Left lung (tissue), 10 donors: ENCODE data around the gene ANKRD12. TPM values are rescaled to one million over a fixed set of nuclear protein-coding genes. Genes with fewer than 3 reads are reported as not detected.
A peak's percentile ranks its signal among the peaks of the same experiment; 100 is the strongest.

Experiments
- ATAC-seq: fragments of 200-7000 bp; cut with Tn5 transposase; one replicate; pipeline ENCODE4 v1.9.1; 2020; ENCODE audit warnings: moderate library complexity
- DNase-seq, 4 donors: peaks; one replicate each; pipeline ENCODE4 v3.0.0-alpha.2; 2013 to 2020
- H3K27ac ChIP-seq, 2 donors: fragments of 200-600 bp; sonication (generic) in 1 of 2; one replicate each; pipeline versions ENCODE4 v1.5.0 to v1.8.0; 2020 to 2021
- H3K27me3 ChIP-seq, 2 donors: fragments of 200-600 bp; sonication (generic) in 1 of 2; one replicate each; pipeline versions ENCODE4 v1.5.0 to v1.8.0; 2020 to 2021
- H3K36me3 ChIP-seq, 2 donors: fragments of 200-600 bp; sonication (generic) in 1 of 2; one replicate each; pipeline versions ENCODE4 v1.5.0 to v1.8.0; 2020 to 2021
- H3K4me1 ChIP-seq, 2 donors: fragments of 200-600 bp; one replicate each; pipeline ENCODE4 v1.8.0; 2021
- H3K4me3 ChIP-seq, 2 donors: fragments of 200-600 bp; sonication (generic) in 1 of 2; one replicate each; pipeline versions ENCODE4 v1.5.0 to v1.8.0; 2020 to 2021; ENCODE audit warnings: mild to moderate bottlenecking in 1 of 2
- H3K9me3 ChIP-seq, 2 donors: fragments of 200-600 bp; sonication (generic) in 1 of 2; one replicate each; pipeline versions ENCODE4 v1.5.0 to v1.8.0; 2020 to 2021
- intact Hi-C, 2 donors: fragments of 100-400 bp; cut with DNase I; formaldehyde crosslinking; loops; one replicate each; pipeline versions ENCODE4 v1.11.2 to v1.14.2; 2022
- polyA plus RNA-seq, 6 donors: library from polyadenylated mRNA; unstranded; fragments of 120-200 nt; gene quantifications; one replicate each; pipeline ENCODE4 v1.2.1, GENCODE V29; 2013; ENCODE audit not compliant: insufficient read length in 6 of 6
- total RNA-seq, 2 donors: library from RNA; stranded (reverse); fragmentation: NEBNext Ultra II Directional; extraction: Animal tissue kit (Norgen Biotek cat#: 25700); gene quantifications; one replicate each; pipeline ENCODE4 v1.2.1, GENCODE V29; 2021
- TF ChIP-seq, protein P1 (sequence below), 2 donors: fragments of 200-600 bp; sonication (generic) in 1 of 2; IDR thresholded peaks; one replicate each; pipeline versions ENCODE4 v1.5.0 to v1.8.0; 2021; ENCODE audit warnings: antibody characterized with exemption in 2 of 2
- donor health status: DM: no; HTN: yes; CAD: no.
- donor health status: DM: no; HTN: no; CAD: no.

ANKRD12 gene
- total and polyA plus RNA-seq, 8 donors = 20.0 to 64.3 (median 31.4) TPM

DNA sequence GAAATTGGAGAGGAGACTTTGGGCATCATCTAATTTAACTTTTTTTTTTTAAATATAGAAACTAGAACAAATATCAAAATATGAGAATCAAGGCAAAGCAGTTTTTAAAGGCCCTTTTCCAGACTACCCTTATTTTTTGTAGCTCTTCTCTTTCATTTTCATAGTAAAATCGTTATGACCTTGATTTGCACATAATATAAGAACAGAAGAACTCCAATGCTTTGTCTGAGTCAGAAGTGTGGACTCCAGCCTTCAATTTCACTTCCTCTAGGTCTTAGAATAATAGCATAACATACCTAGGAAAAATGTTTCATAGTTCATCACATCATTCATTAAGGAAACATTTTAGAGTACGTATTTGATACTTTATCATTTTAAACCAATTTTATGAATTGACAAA is 74.4 kb downstream of the ANKRD12 start:
- H3K9me3 ChIP-seq = no peaks in the 10 kb centered on the region
- H3K36me3 ChIP-seq = peaks cover 0 to 39% of the 10 kb centered on the region in 2 donors
- TF ChIP-seq, protein P1, sequence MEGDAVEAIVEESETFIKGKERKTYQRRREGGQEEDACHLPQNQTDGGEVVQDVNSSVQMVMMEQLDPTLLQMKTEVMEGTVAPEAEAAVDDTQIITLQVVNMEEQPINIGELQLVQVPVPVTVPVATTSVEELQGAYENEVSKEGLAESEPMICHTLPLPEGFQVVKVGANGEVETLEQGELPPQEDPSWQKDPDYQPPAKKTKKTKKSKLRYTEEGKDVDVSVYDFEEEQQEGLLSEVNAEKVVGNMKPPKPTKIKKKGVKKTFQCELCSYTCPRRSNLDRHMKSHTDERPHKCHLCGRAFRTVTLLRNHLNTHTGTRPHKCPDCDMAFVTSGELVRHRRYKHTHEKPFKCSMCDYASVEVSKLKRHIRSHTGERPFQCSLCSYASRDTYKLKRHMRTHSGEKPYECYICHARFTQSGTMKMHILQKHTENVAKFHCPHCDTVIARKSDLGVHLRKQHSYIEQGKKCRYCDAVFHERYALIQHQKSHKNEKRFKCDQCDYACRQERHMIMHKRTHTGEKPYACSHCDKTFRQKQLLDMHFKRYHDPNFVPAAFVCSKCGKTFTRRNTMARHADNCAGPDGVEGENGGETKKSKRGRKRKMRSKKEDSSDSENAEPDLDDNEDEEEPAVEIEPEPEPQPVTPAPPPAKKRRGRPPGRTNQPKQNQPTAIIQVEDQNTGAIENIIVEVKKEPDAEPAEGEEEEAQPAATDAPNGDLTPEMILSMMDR (IDR thresholded peaks at IDR 0.05) = no peak
- peaks cover 0 to 24% of the 10 kb centered on the region in 2 donors for H3K4me1 ChIP-seq
- H3K4me3 ChIP-seq = no peak overlapping the region
- intact Hi-C loops = no loop called here
- ATAC-seq = no peak
- no peak overlapping the region for H3K27ac ChIP-seq
- DNase-seq = no peak
- H3K27me3 ChIP-seq = no peaks in the 10 kb centered on the region

DNA sequence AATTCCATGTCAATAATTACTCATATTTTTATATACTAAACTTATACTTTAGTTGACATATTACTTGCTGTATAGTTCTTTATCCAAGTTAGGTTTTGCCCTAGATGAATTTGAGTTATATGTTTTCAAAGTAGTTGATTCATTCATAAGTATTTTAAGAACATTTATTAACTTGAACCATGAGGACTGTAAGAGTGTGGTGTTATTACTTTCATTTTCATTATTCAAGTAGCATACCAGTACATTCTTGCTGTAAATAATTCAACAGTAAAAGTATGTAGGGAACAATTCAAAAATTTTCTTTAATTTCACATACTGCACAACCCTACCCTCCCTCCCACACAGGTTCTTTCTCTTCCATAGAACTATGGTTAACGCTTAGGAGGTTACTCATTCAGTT is 75.4 kb downstream of the ANKRD12 start:
- Histone ChIP-seq H3K36me3 (peaks cover 0 to 49% of the 10 kb centered on the region in 2 donors), H3K27ac (no peak overlapping the region), H3K9me3 (no peaks in the 10 kb centered on the region), H3K4me1 (peaks cover 0 to 24% of the 10 kb centered on the region in 2 donors), H3K4me3 (no peak overlapping the region), H3K27me3 (no peaks in the 10 kb centered on the region)
- TF ChIP-seq, protein P1 (IDR thresholded peaks at IDR 0.05) = no peak
- DNase-seq = no peak
- intact Hi-C loops = no loop called here
- ATAC-seq = peak; percentile 52

DNA sequence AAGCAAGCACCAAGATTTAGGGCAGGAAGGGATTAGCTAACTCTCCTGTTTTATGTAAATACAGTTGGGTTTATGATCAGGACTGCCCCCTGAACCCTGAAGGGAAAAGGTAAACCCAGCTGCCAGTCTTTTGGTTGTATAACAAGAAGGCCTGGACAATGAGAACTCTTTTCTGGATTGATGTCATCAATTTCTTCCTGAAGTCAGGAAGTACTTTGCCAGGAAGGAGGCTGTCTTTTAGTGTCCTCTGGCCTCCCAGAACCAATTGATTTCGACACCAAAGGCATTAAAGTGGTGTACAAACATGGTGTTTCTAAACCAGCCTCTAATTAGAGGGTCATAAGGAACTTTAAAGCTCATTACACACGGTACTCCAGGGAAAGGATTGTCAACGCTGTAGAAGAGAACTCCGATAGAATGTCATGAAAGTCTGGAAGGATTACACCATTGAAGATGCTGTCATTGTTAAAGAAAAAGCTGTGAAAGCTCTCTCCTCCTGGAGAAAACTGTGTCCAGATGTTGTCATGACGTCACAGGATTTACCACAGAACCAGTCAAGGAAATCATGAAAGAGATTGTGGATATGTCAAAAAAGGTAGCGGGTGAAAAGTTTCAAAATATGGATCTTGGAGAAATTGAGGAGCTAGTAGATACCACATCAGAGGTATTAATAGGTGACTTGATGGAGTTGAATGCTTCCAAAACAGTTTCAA is 78.8 kb downstream of the ANKRD12 start:
- Histone ChIP-seq H3K27me3 (no peaks in the 10 kb centered on the region), H3K4me1 (peaks cover 0 to 5% of the 10 kb centered on the region in 2 donors), H3K4me3 (no peak overlapping the region), H3K27ac (no peak overlapping the region), H3K36me3 (peaks cover 0 to 67% of the 10 kb centered on the region in 2 donors), H3K9me3 (no peaks in the 10 kb centered on the region)
- TF ChIP-seq, protein P1 (IDR thresholded peaks at IDR 0.05) = no peak
- ATAC-seq = no peak
- no peak for DNase-seq
- intact Hi-C loops = no loop called here

DNA sequence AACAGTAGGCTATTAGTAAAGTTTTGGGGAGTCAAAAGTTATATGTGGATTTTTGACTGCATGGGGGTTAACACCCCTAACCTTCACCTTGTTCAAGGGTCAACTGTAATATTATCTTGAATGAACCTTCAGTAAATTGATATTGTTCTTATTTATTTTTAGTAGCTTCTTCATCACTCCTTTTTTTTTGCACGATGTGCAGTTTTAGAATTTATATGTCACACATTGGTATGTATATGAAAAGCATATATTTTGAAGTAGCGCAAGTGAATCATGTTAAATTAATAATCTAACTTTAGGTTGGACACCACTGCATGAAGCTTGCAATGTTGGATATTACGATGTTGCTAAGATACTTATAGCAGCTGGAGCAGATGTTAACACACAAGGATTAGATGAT is 79.9 kb downstream of the ANKRD12 start:
- H3K9me3 ChIP-seq = no peaks in the 10 kb centered on the region
- peaks cover 0 to 72% of the 10 kb centered on the region in 2 donors for H3K36me3 ChIP-seq
- ATAC-seq = no peak
- no peak overlapping the region for H3K4me3 ChIP-seq
- DNase-seq = no peak
- intact Hi-C loops = no loop called here
- peaks cover 0 to 7% of the 10 kb centered on the region in 2 donors for H3K4me1 ChIP-seq
- no peaks in the 10 kb centered on the region for H3K27me3 ChIP-seq
- TF ChIP-seq, protein P1 (IDR thresholded peaks at IDR 0.05) = no peak
- no peak overlapping the region for H3K27ac ChIP-seq

DNA sequence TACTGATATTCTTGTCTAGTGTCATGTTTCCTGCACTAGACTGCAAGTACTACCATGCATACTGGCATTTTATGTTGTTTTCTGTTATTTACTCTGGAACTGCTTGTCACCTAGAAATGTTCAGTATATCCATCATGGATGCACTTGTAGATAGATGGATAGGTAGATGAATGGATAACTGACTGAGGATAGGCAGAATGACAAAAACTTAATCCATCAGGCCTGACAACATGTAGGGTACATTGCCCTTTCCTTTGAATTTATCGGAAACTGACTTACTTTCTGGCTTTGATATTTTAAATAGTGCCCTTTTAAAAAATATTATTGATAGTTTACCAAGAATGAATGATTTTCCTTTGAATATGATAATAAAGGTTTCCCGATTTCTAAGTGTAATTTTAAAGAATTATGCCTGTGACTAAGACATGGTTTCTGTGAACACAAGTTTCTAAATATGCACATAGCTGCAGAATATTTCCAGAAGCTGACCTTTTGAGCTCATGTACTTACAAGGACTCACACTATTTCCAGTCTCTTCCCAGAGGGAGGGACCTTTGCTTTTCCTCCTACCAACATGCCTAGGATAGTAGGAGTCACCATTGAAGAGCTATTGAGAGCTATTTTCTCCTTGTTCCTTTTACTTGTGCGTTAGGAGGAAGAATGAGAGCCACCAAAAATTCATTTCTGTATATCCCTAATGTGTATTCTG is 81.3 kb downstream of the ANKRD12 start:
- intact Hi-C loops = no loop called here

More for the DNA sequence above, 81.3 kb downstream of the ANKRD12 start:
- Histone ChIP-seq H3K27ac (peak overlapping the region in 1 of 2 donors; percentile 6), H3K4me1 (peaks cover 0 to 8% of the 10 kb centered on the region in 2 donors), H3K36me3 (peaks cover 0 to 73% of the 10 kb centered on the region in 2 donors), H3K9me3 (no peaks in the 10 kb centered on the region), H3K4me3 (no peak overlapping the region), H3K27me3 (no peaks in the 10 kb centered on the region)
- DNase-seq = no peak
- TF ChIP-seq, protein P1 (IDR thresholded peaks at IDR 0.05) = no peak
- no peak for ATAC-seq
